ENCODE data around the gene HIBADH. TPM values are rescaled to one million over a fixed set of nuclear protein-coding genes. Genes with fewer than 3 reads are reported as not detected.
A peak's percentile ranks its signal among the peaks of the same experiment; 100 is the strongest.
"Not testable (repeated sequence)": the region's sequence is repeated elsewhere in the genome, so short reads cannot be mapped to it uniquely, and the experiment has no call there.

HIBADH gene
- polyA plus RNA-seq, 4 donors = 30.5 to 50.8 (median 46.8) TPM

- 25 to 35% (median 31%) methylated on average over 5 of the region's 5 CpGs for WGBS, 3 donors
- Histone ChIP-seq H3K27me3 (ENCODE audit: control insufficient read depth in 3 of 3, insufficient read depth in 3 of 3, low read length in 3 of 3) (no peaks in the 10 kb centered on the region), H3K4me1 (ENCODE audit: control insufficient read depth in 3 of 3, insufficient read depth in 2 of 3, low read depth in 1 of 3, low read length in 2 of 3) (peaks cover 0 to 18% (median 2%) of the 10 kb centered on the region in 3 donors), H3K9me3 (ENCODE audit: control insufficient read depth in 2 of 2, insufficient read depth in 1 of 2, low read depth in 1 of 2, low read length in 1 of 2) (no peaks in the 10 kb centered on the region), H3K27ac (ENCODE audit: low read depth in 1 of 3, low read length in 2 of 3) (peak overlapping the region in 1 of 3 donors; percentile 47), H3K4me3 (ENCODE audit: low read depth in 1 of 3, low read length in 3 of 3) (no peak overlapping the region), H3K36me3 (ENCODE audit: control insufficient read depth in 3 of 3, insufficient read depth in 2 of 3, low read depth in 1 of 3, low read length in 3 of 3) (peaks cover 0 to 4% (median 0%) of the 10 kb centered on the region in 3 donors)
- peak; percentile 16 to 34 for DNase-seq
- FAIRE-seq = no peak
Measured at GRCh38 chr7:27640884-27641574, 21.7 kb downstream of the HIBADH start.

GRCh38 chr7:27639851-27640250, 22.8 kb downstream of the HIBADH start:
- peak; percentile 76 to 78 for DNase-seq

GRCh38 chr7:27639048-27639447, 23.6 kb downstream of the HIBADH start:
- FAIRE-seq; H3K36me3 ChIP-seq (ENCODE audit: control insufficient read depth in 3 of 3, insufficient read depth in 2 of 3, low read depth in 1 of 3, low read length in 3 of 3); H3K4me3 ChIP-seq (ENCODE audit: low read depth in 1 of 3, low read length in 3 of 3); H3K9me3 ChIP-seq (ENCODE audit: control insufficient read depth in 2 of 2, insufficient read depth in 1 of 2, low read depth in 1 of 2, low read length in 1 of 2); DNase-seq; H3K27me3 ChIP-seq (ENCODE audit: control insufficient read depth in 3 of 3, insufficient read depth in 3 of 3, low read length in 3 of 3): not testable (repeated sequence)
- WGBS, 3 donors = 98 to 100% (median 100%) methylated on average over 1 of the region's 1 CpG
- H3K27ac ChIP-seq (ENCODE audit: low read depth in 1 of 3, low read length in 2 of 3) = peak overlapping the region in 1 of 3 donors; percentile 47
- peaks cover 0 to 18% (median 2%) of the 10 kb centered on the region in 3 donors for H3K4me1 ChIP-seq (ENCODE audit: control insufficient read depth in 3 of 3, insufficient read depth in 2 of 3, low read depth in 1 of 3, low read length in 2 of 3)

More at GRCh38 chr7:27639851-27640250, 22.8 kb downstream of the HIBADH start:
- Histone ChIP-seq H3K27me3 (ENCODE audit: control insufficient read depth in 3 of 3, insufficient read depth in 3 of 3, low read length in 3 of 3) (no peaks in the 10 kb centered on the region), H3K36me3 (ENCODE audit: control insufficient read depth in 3 of 3, insufficient read depth in 2 of 3, low read depth in 1 of 3, low read length in 3 of 3) (peaks cover 0 to 4% (median 0%) of the 10 kb centered on the region in 3 donors), H3K4me1 (ENCODE audit: control insufficient read depth in 3 of 3, insufficient read depth in 2 of 3, low read depth in 1 of 3, low read length in 2 of 3) (peaks cover 0 to 18% (median 2%) of the 10 kb centered on the region in 3 donors), H3K27ac (ENCODE audit: low read depth in 1 of 3, low read length in 2 of 3) (peak overlapping the region in 2 of 3 donors; percentile 32 to 47), H3K4me3 (ENCODE audit: low read depth in 1 of 3, low read length in 3 of 3) (no peak overlapping the region), H3K9me3 (ENCODE audit: control insufficient read depth in 2 of 2, insufficient read depth in 1 of 2, low read depth in 1 of 2, low read length in 1 of 2) (no peaks in the 10 kb centered on the region)
- no peak for FAIRE-seq
- WGBS, 3 donors = 29 to 71% (median 47%) methylated on average over 6 of the region's 6 CpGs

- Histone ChIP-seq H3K4me1 (ENCODE audit: control insufficient read depth in 3 of 3, insufficient read depth in 2 of 3, low read depth in 1 of 3, low read length in 2 of 3) (peaks cover 0 to 18% (median 2%) of the 10 kb centered on the region in 3 donors), H3K27me3 (ENCODE audit: control insufficient read depth in 3 of 3, insufficient read depth in 3 of 3, low read length in 3 of 3) (no peaks in the 10 kb centered on the region), H3K9me3 (ENCODE audit: control insufficient read depth in 2 of 2, insufficient read depth in 1 of 2, low read depth in 1 of 2, low read length in 1 of 2) (no peaks in the 10 kb centered on the region), H3K4me3 (ENCODE audit: low read depth in 1 of 3, low read length in 3 of 3) (no peak overlapping the region), H3K27ac (ENCODE audit: low read depth in 1 of 3, low read length in 2 of 3) (no peak overlapping the region), H3K36me3 (ENCODE audit: control insufficient read depth in 3 of 3, insufficient read depth in 2 of 3, low read depth in 1 of 3, low read length in 3 of 3) (peaks cover 0 to 10% (median 0%) of the 10 kb centered on the region in 3 donors)
- FAIRE-seq (no peak), DNase-seq (no peak)
- 86 to 96% (median 94%) methylated on average over 1 of the region's 1 CpG for WGBS, 3 donors
Measured at GRCh38 chr7:27636326-27637006, 26.2 kb downstream of the HIBADH start.

GRCh38 chr7:27635728-27636127, 27.0 kb downstream of the HIBADH start:
- DNase-seq = no peak
- FAIRE-seq = no peak
- peaks cover 0 to 10% (median 2%) of the 10 kb centered on the region in 3 donors for H3K36me3 ChIP-seq (ENCODE audit: control insufficient read depth in 3 of 3, insufficient read depth in 2 of 3, low read depth in 1 of 3, low read length in 3 of 3)
- H3K27ac ChIP-seq (ENCODE audit: low read depth in 1 of 3, low read length in 2 of 3) = no peak overlapping the region
- WGBS, 3 donors = 65 to 81% (median 79%) methylated on average over 1 of the region's 1 CpG
- H3K4me3 ChIP-seq (ENCODE audit: low read depth in 1 of 3, low read length in 3 of 3) = no peak overlapping the region
- no peaks in the 10 kb centered on the region for H3K9me3 ChIP-seq (ENCODE audit: control insufficient read depth in 2 of 2, insufficient read depth in 1 of 2, low read depth in 1 of 2, low read length in 1 of 2)
- no peaks in the 10 kb centered on the region for H3K27me3 ChIP-seq (ENCODE audit: control insufficient read depth in 3 of 3, insufficient read depth in 3 of 3, low read length in 3 of 3)
- H3K4me1 ChIP-seq (ENCODE audit: control insufficient read depth in 3 of 3, insufficient read depth in 2 of 3, low read depth in 1 of 3, low read length in 2 of 3) = peaks cover 0 to 11% (median 2%) of the 10 kb centered on the region in 3 donors

GRCh38 chr7:27634671-27635493, 27.8 kb downstream of the HIBADH start:
- Histone ChIP-seq H3K36me3 (ENCODE audit: control insufficient read depth in 3 of 3, insufficient read depth in 2 of 3, low read depth in 1 of 3, low read length in 3 of 3) (peaks cover 0 to 12% (median 2%) of the 10 kb centered on the region in 3 donors), H3K27ac (ENCODE audit: low read depth in 1 of 3, low read length in 2 of 3) (no peak overlapping the region), H3K4me1 (ENCODE audit: control insufficient read depth in 3 of 3, insufficient read depth in 2 of 3, low read depth in 1 of 3, low read length in 2 of 3) (peaks cover 0 to 4% (median 2%) of the 10 kb centered on the region in 3 donors), H3K9me3 (ENCODE audit: control insufficient read depth in 2 of 2, insufficient read depth in 1 of 2, low read depth in 1 of 2, low read length in 1 of 2) (no peaks in the 10 kb centered on the region), H3K27me3 (ENCODE audit: control insufficient read depth in 3 of 3, insufficient read depth in 3 of 3, low read length in 3 of 3) (no peaks in the 10 kb centered on the region), H3K4me3 (ENCODE audit: low read depth in 1 of 3, low read length in 3 of 3) (no peak overlapping the region)
- no peak for FAIRE-seq
- WGBS, 3 donors = 82 to 91% (median 91%) methylated on average over 3 of the region's 3 CpGs
- no peak for DNase-seq

GRCh38 chr7:27633062-27633461, 29.6 kb downstream of the HIBADH start:
- no peak for FAIRE-seq
- Histone ChIP-seq H3K36me3 (ENCODE audit: control insufficient read depth in 3 of 3, insufficient read depth in 2 of 3, low read depth in 1 of 3, low read length in 3 of 3) (peaks cover 0 to 12% (median 2%) of the 10 kb centered on the region in 3 donors), H3K27me3 (ENCODE audit: control insufficient read depth in 3 of 3, insufficient read depth in 3 of 3, low read length in 3 of 3) (no peaks in the 10 kb centered on the region), H3K9me3 (ENCODE audit: control insufficient read depth in 2 of 2, insufficient read depth in 1 of 2, low read depth in 1 of 2, low read length in 1 of 2) (no peaks in the 10 kb centered on the region), H3K27ac (ENCODE audit: low read depth in 1 of 3, low read length in 2 of 3) (no peak overlapping the region), H3K4me1 (ENCODE audit: control insufficient read depth in 3 of 3, insufficient read depth in 2 of 3, low read depth in 1 of 3, low read length in 2 of 3) (peaks cover 0 to 2% (median 0%) of the 10 kb centered on the region in 3 donors), H3K4me3 (ENCODE audit: low read depth in 1 of 3, low read length in 3 of 3) (no peak overlapping the region)
- DNase-seq = no peak
- WGBS, 3 donors = 77 to 86% (median 78%) methylated on average over 6 of the region's 6 CpGs

GRCh38 chr7:27631391-27631790, 31.3 kb downstream of the HIBADH start:
- 86 to 97% (median 90%) methylated on average over 1 of the region's 1 CpG for WGBS, 3 donors
- Histone ChIP-seq H3K4me1 (ENCODE audit: control insufficient read depth in 3 of 3, insufficient read depth in 2 of 3, low read depth in 1 of 3, low read length in 2 of 3) (no peaks in the 10 kb centered on the region), H3K27ac (ENCODE audit: low read depth in 1 of 3, low read length in 2 of 3) (no peak overlapping the region), H3K27me3 (ENCODE audit: control insufficient read depth in 3 of 3, insufficient read depth in 3 of 3, low read length in 3 of 3) (no peaks in the 10 kb centered on the region), H3K4me3 (ENCODE audit: low read depth in 1 of 3, low read length in 3 of 3) (no peak overlapping the region), H3K9me3 (ENCODE audit: control insufficient read depth in 2 of 2, insufficient read depth in 1 of 2, low read depth in 1 of 2, low read length in 1 of 2) (no peaks in the 10 kb centered on the region), H3K36me3 (ENCODE audit: control insufficient read depth in 3 of 3, insufficient read depth in 2 of 3, low read depth in 1 of 3, low read length in 3 of 3) (peaks cover 0 to 16% (median 4%) of the 10 kb centered on the region in 3 donors)
- DNase-seq (no peak), FAIRE-seq (no peak)
